Raji (cell line): Measurements from ENCODE around the gene ZNF534.

Experiments
- POLR2A ChIP-seq: IDR thresholded peaks from 2 replicates; pipeline ENCODE4 v1.6.1; 2011; ENCODE audit warnings: low read depth, low read length, control low read depth; ENCODE audit not compliant: insufficient read depth

ZNF534 gene

DNA sequence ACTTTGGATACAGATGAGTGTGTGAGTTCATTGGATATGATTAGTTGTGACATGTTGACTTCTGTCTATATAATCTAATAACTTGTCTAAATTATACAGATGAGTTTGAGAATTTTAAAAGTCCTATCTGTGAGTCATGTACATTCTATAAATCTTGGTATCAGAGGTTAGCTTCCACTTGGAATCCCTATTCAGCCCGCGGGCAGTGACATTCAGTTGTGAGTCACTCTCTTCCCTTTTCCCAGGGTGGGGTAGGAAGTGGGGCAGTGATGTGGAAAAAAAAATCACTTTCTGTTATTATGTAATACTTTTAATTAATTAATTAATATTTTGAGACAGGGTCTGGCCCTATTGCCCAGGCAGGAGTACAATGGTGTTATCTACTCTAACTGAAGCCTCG lies 65.6 kb downstream of the ZNF534 start:
- no peak for TF ChIP-seq POLR2A

DNA sequence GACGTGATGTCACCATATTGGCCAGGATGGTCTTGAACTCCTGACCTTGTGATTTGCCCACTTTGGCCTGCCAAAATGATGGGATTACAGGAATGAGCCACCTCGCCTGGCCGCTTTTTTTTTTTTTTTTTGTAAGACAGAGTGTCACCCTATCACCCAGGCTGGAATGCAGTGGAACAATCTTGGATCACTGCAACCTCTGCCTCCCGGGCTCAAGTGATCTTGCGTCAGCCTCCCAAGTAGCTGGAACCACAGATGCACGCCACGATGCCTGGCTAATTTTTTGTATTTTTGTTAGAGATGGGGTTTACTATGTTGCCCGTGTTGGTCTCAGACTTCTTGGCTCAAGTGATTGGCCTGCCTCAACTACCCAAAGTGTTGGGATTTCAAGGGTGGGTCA lies 69.6 kb downstream of the ZNF534 start:
- TF ChIP-seq POLR2A, result no peak
